ENCODE results near the gene CCDC146.
"Not testable (repeated sequence)": the region's sequence is repeated elsewhere in the genome, so short reads cannot be mapped to it uniquely, and the experiment has no call there.

CCDC146 gene, protein sequence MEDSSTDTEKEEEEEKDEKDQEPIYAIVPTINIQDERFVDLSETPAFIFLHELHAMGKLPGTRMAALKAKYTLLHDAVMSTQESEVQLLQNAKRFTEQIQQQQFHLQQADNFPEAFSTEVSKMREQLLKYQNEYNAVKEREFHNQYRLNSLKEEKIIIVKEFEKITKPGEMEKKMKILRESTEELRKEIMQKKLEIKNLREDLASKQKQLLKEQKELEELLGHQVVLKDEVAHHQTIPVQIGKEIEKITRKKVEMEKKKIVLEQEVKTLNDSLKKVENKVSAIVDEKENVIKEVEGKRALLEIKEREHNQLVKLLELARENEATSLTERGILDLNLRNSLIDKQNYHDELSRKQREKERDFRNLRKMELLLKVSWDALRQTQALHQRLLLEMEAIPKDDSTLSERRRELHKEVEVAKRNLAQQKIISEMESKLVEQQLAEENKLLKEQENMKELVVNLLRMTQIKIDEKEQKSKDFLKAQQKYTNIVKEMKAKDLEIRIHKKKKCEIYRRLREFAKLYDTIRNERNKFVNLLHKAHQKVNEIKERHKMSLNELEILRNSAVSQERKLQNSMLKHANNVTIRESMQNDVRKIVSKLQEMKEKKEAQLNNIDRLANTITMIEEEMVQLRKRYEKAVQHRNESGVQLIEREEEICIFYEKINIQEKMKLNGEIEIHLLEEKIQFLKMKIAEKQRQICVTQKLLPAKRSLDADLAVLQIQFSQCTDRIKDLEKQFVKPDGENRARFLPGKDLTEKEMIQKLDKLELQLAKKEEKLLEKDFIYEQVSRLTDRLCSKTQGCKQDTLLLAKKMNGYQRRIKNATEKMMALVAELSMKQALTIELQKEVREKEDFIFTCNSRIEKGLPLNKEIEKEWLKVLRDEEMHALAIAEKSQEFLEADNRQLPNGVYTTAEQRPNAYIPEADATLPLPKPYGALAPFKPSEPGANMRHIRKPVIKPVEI

DNA sequence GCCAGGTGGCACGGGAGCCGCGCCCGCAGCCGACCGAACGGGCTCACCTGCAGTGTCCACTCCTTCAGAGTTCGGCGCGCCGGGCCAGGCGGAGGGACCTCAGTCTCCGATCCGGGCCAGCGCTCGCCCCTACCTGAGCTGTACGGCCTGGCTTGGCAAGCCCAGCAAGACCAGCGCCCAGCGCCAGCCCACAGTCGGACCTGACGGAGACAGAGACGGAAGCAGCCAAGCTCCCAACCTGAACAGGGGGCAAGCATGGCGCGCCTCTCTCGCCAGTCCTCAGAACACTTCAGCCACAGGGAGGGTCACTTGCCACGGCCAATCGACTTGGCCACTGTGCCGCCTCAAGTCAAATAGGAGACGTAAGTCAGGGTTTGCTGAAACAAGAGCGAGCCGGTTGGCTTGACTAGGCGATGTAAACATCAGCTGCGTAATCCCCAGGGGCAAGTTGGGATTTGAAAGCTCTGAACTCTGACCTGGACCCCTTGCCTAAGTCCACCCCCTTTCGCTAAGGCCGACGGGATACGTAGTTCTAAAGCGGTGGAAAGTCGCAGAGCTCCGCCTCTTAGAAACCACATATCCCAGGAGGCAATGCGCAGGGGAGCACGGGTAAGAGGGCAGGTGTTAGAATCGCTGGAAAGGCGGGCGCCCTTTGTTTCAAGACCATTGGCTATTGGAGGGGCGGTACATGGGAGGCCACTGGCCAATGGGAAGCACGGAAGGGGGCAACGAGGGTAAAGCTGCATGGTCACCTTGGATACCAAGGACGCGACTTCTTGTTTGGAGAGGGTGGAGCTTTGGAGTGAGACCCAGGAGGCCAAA lies at the start of gene CCDC146:
Gene CCDC146, plus strand, starts transcription at position 756 of the 822 bp plus-strand sequence. CDS start 45,054 bp downstream, outside the sequence.
- in situ Hi-C loops (cut with MboI; ENCODE audit: low sequenced_read_pairs), result loop anchor here (10.0 kb wide), 1 partner anchor 123 kb away; no protein-coding TSS in a partner anchor

DNA sequence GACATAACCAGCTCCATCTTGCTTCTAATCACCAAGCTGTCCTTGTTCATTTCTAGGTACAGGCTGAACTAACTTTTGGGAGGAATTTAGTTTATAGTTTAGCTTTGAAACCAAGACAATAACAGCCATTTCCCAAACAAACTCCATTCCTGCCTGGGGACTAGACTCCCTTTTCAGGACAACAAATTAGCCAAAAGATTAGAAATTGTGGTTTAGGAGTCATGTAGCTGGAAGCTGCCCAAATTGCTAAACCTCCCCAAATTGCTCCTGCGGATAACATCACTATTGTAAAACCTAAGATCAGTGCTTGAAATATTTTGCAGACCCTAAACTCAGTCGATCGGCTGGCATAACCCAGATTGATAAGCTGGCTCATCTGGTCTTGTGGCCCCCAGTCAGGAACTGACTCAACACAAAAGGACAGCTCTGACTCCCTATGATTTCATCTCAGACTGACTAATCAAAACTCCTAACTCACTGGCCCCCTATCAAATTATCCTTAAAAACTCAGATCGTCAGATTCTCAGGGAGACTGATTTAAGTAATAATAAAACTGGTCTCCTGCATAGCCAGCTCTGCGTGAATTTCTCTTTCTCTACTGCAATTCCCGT lies 47.5 kb upstream of the CCDC146 start:
- in situ Hi-C loops (cut with MboI; ENCODE audit: low sequenced_read_pairs), result not testable (repeated sequence)

DNA sequence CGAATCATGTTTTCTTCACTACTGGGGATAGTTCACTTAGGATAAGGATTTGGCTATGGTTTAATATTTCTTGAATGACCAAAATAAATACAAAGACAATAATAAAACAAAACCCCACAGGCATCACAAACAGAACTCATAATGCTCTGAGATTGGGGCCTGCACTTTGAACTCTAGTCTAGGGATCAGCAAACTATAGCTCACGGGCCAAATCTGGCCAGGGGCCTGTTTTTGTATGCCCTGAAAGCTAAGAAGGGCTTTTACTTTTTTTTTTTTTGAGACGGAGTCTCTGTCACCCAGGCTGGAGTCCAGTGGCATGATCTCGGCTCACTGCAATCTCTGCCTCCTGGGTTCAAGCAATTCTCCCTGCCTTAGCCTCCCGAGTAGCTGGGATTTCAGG lies 45.4 kb upstream of the CCDC146 start:
- in situ Hi-C loops (cut with MboI; ENCODE audit: low sequenced_read_pairs), result not testable (repeated sequence)

DNA sequence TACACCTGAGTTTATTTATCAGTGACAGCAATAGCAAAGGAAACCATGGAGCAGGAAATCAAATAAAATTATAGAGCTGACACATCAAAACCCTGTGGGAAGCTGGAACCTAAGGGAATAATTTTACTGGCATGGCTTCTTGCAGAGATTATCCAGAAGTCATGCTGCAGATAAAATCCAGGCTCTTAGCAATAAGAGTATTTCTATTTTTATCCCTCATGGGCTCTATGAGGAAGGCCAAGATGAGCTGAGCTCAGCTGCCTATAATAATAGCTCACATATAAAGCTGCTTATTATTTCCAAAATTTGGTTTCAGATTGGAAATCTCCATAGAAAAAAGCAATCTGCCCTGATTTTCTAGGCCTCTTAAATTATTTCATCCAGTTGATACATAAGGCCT lies 43.3 kb upstream of the CCDC146 start:
- in situ Hi-C loops (cut with MboI; ENCODE audit: low sequenced_read_pairs), result not testable (repeated sequence)

DNA sequence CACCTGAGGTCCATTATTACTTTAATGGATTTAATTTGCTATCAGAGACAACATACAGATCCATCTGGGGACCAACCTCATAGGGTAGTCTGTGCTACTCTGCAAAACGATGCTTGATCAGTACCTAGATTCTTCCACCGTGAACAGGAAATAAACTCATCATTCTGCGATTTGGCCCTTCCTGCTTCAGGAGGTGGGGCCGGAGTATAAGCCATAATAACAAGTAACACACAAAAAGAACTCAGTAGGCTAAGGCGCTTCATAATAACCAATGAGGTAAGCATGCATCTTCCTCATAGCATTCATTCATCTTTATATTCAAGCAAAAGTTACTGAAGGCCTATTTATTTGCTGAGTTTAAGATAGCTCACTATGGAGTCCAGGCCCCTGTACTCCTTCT lies 42.8 kb upstream of the CCDC146 start:
- in situ Hi-C loops (cut with MboI; ENCODE audit: low sequenced_read_pairs), result not testable (repeated sequence)

DNA sequence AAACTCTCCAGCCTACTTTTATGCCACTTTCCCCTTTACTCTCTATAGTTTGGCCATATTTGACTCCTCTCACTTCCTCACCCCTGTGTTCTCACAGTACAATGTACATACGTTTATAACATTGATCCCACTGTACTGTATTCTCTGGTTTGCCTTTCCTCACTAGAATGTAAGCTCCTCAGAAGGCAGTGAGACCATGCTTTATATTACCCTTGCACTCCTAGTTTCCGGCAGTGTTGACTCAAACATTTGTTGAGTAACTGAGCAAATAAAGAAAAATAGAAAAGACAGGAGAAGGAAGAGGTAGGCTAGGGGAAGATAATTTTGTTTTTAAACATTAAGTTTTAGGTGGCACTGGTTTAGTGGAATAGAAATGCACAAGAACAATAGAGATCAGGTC lies 42.2 kb upstream of the CCDC146 start:
- in situ Hi-C loops (cut with MboI; ENCODE audit: low sequenced_read_pairs), result not testable (repeated sequence)

DNA sequence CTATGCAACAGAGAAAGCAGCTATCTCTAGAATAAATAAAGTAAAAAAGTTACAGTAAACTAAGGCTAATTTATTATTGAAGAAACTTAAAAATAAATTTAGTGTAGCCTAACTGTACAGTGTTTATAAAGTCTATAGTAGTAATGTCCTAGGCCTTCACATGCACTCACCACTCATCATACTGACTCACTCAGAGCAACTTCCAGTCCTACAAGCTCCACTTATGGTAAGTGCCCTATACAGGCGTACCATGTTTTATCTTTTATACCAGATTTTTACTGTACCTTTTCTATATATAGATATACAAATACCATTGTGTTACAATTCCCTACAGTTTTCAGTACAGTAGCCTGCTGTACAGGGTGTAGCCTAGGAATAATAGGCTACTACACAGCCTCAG lies 40.2 kb upstream of the CCDC146 start:
- in situ Hi-C loops (cut with MboI; ENCODE audit: low sequenced_read_pairs), result not testable (repeated sequence)

DNA sequence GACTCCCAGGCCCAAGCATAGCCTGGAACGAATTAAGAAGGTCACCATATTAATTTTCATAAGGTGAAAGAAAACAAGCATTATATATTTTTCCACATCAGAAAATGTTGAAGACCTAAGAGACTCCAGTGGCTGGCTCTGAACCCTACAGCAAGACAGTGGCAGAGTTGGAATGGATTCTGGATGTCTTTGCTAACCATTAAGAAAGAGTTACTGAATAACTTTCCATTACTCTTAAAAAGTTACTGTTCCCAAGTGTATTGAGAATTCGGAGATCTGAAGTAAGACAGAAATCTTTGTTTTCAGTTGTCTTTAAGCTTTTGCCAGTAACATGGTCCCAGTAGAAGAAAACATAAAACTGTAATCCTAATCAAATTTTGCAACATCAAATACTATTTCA lies 30.1 kb upstream of the CCDC146 start:
- in situ Hi-C loops (cut with MboI; ENCODE audit: low sequenced_read_pairs), result not testable (repeated sequence)

DNA sequence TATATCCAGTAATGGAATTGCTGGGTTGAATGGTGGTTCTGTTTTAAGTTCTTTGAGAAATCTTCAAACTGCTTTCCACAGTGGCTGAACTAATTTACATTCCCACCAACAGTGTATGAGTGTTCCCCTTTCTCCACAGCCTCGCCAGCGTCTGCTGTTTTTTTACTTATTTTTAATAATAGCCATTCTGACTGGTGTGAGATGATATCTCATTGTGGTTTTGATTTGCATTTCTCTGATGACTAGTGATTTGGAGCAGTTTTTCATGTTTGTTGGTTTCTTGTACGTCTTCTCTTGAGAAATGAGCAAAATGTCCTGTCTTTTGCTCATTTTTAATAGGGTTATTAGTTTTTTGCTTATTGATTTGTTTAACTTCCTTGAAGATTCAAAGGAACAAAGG lies 21.9 kb upstream of the CCDC146 start:
- in situ Hi-C loops (cut with MboI; ENCODE audit: low sequenced_read_pairs), result not testable (repeated sequence)

DNA sequence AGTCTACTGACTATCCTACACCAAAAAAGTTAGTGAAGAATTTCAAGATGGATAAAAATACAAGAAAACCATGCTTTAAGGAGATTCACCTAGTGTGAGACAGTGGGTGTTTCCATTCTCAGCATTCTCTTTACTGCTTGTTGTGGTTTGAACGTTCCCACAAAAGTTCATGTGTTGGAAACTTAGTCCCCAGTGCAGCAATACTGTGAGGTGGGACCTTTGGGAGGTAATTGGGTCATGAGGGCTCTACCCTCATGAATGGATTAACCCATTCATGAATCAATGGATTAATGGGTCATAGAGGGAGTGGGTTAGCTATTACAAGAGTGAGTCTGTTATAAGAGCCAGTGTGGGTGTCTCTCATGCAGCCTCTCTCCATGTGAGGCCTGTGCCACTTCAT lies 21.2 kb upstream of the CCDC146 start:
- in situ Hi-C loops (cut with MboI; ENCODE audit: low sequenced_read_pairs), result not testable (repeated sequence)

DNA sequence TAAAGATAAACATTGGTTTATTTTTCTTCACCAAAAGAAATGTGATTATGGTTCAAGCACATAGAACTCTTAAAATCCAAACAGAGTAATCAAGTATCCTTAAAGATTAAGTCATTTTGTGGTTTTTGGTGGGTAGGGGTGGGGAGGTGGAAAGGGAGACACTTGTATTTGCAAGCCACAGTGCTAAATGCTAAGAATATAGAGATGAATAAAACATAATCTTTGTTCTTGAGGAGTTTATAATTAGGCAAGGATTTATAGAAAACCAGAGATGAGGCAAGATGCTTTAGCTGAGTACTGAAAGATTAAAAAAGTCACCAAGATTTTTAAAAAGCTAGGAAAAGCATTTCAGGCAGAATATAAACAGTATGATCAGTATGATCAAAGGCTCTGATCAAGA lies 19.7 kb upstream of the CCDC146 start:
- in situ Hi-C loops (cut with MboI; ENCODE audit: low sequenced_read_pairs), result not testable (repeated sequence)

DNA sequence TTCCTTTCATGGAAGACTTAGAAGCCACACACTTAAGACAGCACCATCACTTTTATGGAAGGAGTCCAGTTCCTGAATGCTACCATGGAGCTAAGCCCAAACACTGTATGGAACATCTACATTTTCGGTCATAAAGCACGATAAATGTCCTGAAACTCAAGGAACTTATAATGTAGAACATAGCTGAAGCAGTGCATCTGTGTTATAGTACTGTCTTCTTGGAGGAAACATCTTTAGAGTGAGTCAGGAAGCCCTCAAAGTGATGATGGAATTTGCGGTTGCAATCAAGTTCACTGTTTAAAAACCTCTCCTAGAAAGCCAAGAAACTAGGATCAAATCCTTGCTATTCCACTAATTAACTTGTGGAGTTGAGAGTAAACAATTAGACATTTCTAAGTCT lies 16.5 kb upstream of the CCDC146 start:
- in situ Hi-C loops (cut with MboI; ENCODE audit: low sequenced_read_pairs), result not testable (repeated sequence)

DNA sequence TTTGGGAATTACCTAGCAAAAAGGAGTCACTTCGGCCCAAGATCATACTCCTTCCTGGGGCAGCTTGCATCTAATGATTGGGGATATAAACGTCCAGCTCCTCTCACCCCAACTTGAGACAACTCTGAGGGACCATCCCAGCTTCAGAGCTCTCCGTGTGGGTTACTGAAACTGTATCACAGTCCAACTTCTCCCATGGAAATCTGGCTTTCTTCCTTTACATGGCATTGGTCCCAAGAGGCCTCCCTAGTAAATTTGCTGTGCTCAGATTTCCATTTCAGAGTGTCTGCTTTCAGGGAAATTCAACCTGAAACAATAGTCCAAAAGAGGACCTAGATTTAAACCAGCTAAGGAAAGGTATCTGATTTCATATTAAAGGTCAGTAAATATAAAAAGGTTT lies 14.8 kb upstream of the CCDC146 start:
- in situ Hi-C loops (cut with MboI; ENCODE audit: low sequenced_read_pairs), result not testable (repeated sequence)

DNA sequence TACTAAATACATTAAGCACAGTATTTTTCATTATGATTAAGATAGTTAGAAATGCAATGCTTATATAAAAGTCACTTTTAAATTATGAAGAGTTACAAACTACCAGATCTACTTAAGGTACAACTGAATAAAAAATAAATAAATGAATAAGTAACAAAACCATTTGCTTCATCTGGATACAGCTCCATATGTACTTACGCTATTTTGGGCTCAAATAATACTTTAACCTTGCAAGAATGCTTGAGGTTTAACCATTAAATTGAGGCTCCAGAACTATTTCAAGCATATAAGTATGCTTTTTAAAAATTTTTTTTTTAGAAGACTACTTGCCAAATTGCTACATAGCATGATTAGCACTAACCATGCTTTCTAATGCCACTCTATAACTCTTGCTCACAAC lies 14.1 kb upstream of the CCDC146 start:
- in situ Hi-C loops (cut with MboI; ENCODE audit: low sequenced_read_pairs), result not testable (repeated sequence)

DNA sequence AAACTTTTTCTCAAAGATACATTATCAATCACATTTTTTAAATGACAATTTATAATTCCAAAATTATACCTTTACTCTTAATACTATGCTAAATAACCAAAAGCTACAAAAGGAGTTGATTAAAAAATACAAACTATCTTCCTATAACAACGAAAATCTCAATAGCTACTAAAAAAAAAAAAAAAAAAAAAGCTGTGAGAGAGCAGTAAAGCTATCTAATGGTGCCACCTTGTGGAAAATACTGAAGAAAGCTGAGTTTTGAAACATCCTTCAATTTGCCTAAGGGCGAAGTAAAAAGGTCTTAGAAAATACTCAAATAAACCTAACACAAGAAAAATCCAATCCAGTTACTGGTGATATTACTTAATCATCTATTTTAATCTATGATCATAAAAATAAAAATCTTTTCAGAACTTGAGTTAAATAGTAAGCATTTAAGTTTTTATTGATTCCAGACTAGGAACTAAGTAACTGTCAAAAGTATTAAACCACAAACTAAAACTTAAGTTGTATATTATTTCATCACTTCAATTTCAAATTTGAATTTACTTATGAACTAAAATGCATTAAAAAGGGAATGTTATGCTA lies 9.6 kb upstream of the CCDC146 start:
- in situ Hi-C loops (cut with MboI; ENCODE audit: low sequenced_read_pairs), result not testable (repeated sequence)

DNA sequence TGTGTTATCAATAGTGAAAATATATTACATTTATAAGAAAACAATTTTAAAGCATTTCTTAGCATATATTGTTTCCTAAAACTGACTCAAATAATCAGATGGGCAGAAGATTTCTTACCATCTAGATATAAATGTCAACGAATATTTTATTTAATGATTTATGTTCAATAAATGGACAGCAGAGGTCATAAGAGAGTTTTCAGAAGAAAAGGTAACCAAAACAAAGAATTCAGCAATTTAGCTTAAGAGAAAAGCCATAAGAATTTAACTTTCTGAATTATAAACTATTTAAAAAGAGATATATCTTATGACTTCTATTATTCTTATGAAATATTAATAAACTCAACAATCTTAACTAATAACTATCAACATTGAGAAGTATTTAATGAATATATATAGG lies 3.1 kb downstream of the CCDC146 start:
- in situ Hi-C loops (cut with MboI; ENCODE audit: low sequenced_read_pairs), result loop anchor here (10.0 kb wide), 1 partner anchor 119 kb away; no protein-coding TSS in a partner anchor

DNA sequence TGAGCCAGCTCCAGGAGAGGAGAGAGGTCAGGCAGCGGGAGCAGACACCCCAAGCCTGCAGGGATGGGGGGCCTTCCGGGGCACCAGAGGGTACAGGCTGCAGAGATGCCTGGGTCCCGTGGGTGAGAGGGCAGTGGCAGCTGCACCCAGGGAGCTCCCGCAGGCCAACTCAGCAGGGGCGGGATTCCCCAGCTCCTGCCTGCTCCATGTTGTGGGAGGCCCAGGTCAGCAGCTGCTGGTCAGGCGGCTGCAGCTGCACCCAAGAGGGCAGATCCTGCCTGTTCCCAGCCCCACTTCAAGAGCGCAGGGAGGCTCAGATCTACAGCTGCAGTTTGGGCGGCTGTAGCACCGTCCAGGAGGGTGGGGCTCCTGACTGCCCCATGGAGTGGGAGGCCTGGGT lies 4.6 kb downstream of the CCDC146 start:
- in situ Hi-C loops (cut with MboI; ENCODE audit: low sequenced_read_pairs), result loop anchor here (10.0 kb wide), 1 partner anchor 118 kb away; no protein-coding TSS in a partner anchor

DNA sequence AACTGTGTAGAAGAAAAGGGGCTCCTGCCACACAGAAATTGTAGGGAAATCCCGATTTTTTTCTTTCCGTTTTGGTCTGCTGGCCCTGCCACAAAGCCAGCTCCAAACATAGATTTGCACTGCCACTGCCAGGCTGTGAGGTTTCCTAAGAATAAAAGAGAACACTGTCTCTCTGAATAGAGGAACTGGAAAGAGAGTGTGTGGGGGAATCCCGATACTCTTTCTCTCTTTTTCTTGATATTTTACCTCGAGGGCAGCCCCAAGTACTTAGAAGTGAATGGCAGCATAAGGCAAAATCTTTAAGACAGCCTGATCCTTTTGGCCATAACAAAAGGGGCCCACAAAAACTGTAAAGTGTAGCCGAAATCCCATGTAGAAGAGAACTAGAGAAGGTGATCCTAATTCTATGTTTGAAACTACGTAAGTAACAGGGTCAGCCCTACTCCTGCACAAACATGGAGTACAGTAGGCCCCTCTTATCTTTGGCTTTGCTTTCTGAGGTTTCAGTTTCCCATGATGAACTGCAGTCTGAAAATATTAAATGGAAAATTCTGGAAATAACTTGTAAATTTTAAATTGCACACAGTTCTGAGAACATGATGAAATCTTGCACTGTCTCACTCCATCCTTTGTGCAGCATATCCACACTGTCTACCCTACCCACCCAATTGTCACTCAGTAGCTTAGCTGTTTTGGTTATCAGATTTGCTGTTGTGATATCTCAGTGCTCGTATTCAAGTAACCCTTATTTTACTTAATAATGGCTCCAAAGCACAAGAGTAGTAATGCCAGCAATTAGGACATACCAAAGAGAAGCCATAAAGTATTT lies 6.4 kb downstream of the CCDC146 start:
- in situ Hi-C loops (cut with MboI; ENCODE audit: low sequenced_read_pairs), result loop anchor here (10.0 kb wide), 1 partner anchor 116 kb away; no protein-coding TSS in a partner anchor

DNA sequence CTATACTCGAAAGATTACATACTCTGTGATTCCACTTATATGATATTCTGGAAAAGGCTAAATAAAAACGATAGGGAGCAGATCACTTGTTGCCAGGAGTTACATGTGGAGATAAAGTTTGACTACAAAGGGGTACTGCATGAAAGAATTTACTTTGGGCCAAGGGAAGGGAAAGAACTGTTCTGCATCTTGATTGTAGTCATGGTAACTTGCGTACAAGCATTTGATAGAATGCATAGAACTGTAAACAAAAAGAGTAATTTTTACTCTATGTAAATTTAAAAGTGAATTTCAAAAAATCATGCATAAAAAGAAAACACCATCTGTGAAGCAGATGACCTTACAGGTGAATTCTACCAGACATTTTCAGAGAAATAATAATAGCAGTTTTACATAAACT lies 9.4 kb downstream of the CCDC146 start:
- in situ Hi-C loops (cut with MboI; ENCODE audit: low sequenced_read_pairs), result not testable (repeated sequence)
